Fibroblast of pulmonary artery (primary cell): Measurements from ENCODE around the gene NUAK1.

Experiments
- DNase-seq: peaks from one replicate; pipeline ENCODE4 v3.0.0-alpha.2; 2010; ENCODE audit warnings: low read depth
- H3K4me3 ChIP-seq: replicated peaks from 2 replicates; pipeline ENCODE4 v1.5.1; 2011; ENCODE audit warnings: low read depth, mild to moderate bottlenecking, control low read depth, low read length, moderate library complexity
- CTCF ChIP-seq: IDR thresholded peaks from 2 replicates; pipeline ENCODE4 v1.5.1; 2011; ENCODE audit warnings: mild to moderate bottlenecking, control low read depth, low read length, inconsistent platforms; ENCODE audit errors: missing control alignments

Gene NUAK1

GRCh38 chr12:106115440-106115839, 23.3 kb downstream of the NUAK1 start:
- no peak for TF ChIP-seq CTCF
- DNase-seq = no peak
- no peak overlapping the region for H3K4me3 ChIP-seq

GRCh38 chr12:106114447-106115068, 24.2 kb downstream of the NUAK1 start:
- TF ChIP-seq CTCF = no peak
- DNase-seq = peak; percentile 43
- H3K4me3 ChIP-seq = no peak overlapping the region

GRCh38 chr12:106113824-106114446, 24.8 kb downstream of the NUAK1 start:
- no peak for TF ChIP-seq CTCF
- no peak for DNase-seq
- no peak overlapping the region for H3K4me3 ChIP-seq

GRCh38 chr12:106113446-106113823, 25.3 kb downstream of the NUAK1 start:
- H3K4me3 ChIP-seq = no peak overlapping the region
- DNase-seq = no peak
- TF ChIP-seq CTCF = no peak

GRCh38 chr12:106113042-106113441, 25.7 kb downstream of the NUAK1 start:
- peak; percentile 53 for DNase-seq
- H3K4me3 ChIP-seq = no peak overlapping the region
- no peak for TF ChIP-seq CTCF

- DNase-seq = peak; percentile 63
Measured at GRCh38 chr12:106112145-106112821, 26.5 kb downstream of the NUAK1 start.

More at GRCh38 chr12:106112145-106112821, 26.5 kb downstream of the NUAK1 start:
- no peak overlapping the region for H3K4me3 ChIP-seq
- no peak for TF ChIP-seq CTCF
